ENCODE results near the gene PLEKHH3.

PLEKHH3 gene

GRCh38 chr17:42676424-42677011, at the start of gene PLEKHH3:
Gene PLEKHH3 (minus strand): TSS chr17:42676994. CDS start chr17:42676563, 431 bp downstream.
- no peak for DNase-seq

DNA sequence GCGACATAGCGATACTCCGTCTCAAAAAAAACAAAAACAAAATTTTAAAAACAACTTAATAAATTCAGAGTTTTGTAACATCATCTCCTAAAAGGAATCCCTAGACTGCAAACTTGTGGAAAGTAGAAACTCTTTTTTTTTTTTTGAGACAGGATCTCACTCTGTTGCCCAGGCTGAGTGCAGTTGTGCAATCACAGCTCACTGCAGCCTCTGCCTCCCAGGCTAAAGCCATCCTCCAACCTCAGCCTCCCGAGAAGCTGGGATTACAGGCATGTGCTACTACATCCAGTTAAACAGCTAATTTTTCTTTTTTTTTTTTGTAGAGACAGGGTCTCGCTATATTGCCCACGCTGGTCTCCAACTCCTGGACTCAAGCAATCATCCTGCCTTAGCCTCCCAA, 48.3 kb upstream of the PLEKHH3 start:
- DNase-seq, result no peak

GRCh38 chr17:42723636-42724035, 46.8 kb upstream of the PLEKHH3 start:
- DNase-seq, result no peak

DNA sequence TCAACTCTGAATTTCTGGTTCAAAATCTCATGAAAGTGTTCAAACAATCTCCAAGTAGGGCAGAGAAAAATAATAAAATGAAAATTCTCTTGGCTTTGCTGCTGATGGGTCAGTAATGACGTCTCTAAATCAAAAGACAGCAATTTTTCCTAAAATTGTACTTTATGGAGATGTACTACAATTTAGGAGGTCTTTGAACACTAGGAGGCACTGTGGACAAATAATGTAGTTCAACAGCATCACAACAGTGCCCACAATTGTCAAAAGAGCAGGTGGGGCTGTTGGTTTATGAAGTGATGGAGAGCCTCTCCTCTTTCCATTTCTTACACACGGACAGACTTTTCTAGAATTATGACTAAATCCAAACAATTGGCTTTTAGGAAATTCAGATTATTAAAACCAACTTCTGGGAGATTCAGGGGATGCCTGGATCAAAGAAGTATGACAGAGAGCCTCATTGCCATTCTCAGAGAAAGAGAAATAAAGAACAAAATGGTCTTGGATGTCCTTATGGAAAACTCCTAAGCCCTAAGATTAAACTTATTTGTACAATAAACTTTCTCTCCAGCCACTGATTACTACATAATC, 44.3 kb upstream of the PLEKHH3 start:
- DNase-seq, result peak; percentile 78

DNA sequence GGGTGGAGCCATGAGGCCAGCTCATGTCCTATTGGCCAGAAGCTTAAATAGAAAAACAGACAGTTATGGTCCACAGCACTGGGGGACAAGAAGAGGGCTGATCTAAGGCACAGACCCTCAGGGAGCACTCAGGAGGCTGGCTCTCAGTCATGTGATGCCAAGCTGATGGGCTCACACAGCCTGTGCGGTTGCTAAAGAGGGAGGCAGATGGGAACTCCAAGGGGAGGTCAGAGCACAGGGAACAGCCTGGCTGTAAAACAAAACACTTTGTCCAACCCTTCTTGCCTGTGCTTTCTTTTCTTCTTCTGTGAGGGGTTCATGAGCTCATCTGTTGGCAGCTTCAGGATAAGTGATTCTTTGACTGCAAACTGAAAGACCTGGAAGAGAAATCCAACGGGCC, 32.8 kb upstream of the PLEKHH3 start:
- no peak for DNase-seq

- DNase-seq, result no peak
Measured at GRCh38 chr17:42708588-42708987, 31.8 kb upstream of the PLEKHH3 start.

DNA sequence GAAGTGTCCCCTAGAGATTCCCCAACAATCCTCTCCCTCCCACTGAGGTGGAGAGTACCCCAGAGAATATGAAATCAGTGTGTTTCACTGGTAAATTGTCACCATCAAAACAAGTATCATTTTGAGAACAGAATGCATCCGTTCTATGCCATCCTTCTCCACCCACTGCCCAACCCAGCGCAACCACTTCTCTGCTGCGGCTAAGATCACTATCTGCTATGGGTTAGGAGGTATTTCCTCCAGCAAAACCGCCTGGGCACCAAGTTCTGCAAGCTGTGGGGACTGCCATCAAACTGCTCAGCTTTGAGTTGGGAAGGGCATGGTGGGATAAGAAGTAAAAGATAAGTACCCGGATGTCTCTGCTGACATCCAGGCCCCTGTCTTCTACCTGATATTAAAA, 29.9 kb upstream of the PLEKHH3 start:
- DNase-seq, result no peak

DNA sequence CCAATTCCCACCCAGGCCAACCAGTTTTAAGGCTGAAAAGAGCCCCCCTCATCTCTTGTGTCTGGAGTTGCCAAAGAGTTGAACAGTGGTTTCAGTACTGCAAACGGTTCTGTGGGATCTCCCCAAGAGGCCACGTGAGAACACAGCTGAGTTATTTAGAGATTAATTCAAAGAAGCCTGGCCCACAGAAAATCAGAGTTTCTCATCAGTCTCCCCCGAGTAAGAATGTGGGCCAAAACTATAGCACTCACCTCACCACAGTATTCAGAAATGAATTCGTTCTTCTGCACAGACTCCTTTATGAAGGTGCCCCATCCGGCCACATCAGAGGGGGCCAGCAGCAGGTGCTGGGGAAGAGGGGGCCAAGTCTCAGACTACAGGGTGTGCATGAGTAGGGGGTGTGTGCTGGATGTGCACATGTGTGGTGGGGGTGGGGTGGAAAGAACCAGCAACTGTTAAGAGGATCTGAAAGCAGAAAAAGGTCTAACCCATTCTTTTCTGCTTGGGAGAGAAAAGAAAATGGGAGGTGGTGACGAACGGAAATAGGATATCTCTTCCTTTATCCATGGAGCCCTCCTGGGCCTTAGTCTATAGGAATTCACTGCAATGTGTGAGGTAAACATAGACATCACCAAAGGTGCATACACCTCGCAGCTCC, 28.2 kb upstream of the PLEKHH3 start:
- DNase-seq, result no peak

DNA sequence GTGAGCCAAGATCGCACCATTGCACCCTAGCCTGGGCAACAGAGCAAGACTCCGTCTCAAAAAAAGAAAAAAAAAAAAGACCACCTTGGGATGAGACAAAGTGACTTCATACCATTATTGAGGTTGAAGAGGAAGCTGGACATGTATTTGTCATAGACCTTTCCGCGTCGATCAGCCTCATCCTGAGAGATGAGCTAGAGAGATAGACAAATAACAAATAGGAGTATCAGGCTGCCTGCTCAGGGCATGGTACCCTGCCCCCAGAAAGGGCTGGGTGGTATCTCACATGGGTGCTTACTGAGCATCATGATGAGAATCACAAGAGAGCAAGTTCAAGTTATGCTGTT, 27.7 kb upstream of the PLEKHH3 start:
- no peak for DNase-seq

GRCh38 chr17:42702446-42702845, 25.7 kb upstream of the PLEKHH3 start:
- DNase-seq, result no peak

GRCh38 chr17:42700586-42701289, 23.9 kb upstream of the PLEKHH3 start:
- no peak for DNase-seq

GRCh38 chr17:42699415-42699740, 22.6 kb upstream of the PLEKHH3 start:
- DNase-seq, result no peak

- no peak for DNase-seq
Measured at GRCh38 chr17:42698736-42699414, 22.1 kb upstream of the PLEKHH3 start.

- no peak for DNase-seq
Measured at GRCh38 chr17:42697108-42697811, 20.5 kb upstream of the PLEKHH3 start.

GRCh38 chr17:42695500-42695899, 18.7 kb upstream of the PLEKHH3 start:
- DNase-seq, result no peak

- no peak for DNase-seq
Measured at GRCh38 chr17:42694524-42694923, 17.7 kb upstream of the PLEKHH3 start.

GRCh38 chr17:42692489-42692888, 15.7 kb upstream of the PLEKHH3 start:
- no peak for DNase-seq

- DNase-seq, result no peak
Measured at GRCh38 chr17:42691021-42691545, 14.3 kb upstream of the PLEKHH3 start.

DNA sequence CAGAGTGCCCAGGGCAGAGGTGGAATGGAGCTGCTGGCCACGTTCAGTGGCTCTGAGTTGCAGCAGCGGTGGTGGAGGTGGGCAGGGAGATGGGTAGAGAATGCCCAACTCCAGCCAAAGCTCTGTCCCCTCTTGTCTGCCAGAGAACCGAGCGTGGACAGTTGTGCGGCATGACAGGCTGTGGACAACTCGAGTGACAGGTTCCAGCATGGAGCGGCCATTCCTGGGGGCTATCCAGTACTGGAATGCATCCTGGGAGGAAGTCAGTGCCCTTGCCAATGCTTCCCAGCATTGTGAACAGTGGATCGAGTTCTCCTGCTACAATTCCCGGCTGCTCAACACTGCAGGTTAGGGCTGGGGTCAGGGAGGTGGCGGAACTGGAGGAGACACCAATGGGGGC, 13.8 kb upstream of the PLEKHH3 start:
- no peak for DNase-seq

DNA sequence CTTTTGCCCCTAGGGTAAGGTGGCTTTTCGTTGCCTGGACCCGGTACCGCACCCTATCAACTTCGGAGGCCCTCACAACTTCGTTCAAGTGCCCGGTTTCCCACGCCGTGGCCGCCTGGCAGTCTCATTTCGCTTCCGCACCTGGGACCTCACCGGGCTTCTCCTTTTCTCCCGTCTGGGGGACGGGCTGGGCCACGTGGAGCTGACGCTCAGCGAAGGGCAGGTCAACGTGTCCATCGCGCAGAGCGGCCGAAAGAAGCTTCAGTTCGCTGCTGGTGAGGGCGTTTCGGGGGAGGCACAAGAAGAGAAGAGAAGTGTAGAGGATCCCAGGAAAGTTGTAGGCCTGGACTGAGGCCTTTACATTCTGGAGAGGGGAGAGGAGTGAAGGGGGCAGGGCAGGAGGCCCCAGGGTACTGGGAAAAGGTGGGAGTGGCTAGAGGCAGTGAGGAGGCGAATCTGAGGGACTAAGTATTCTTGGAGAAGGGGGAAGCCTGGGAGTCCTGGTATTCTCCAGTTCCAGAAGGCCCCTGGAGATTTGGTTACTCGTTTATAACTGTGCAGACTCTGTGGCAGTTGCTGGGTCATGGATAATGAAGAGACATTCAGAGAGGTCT, 11.0 kb upstream of the PLEKHH3 start:
- DNase-seq, result no peak

- DNase-seq, result no peak
Measured at GRCh38 chr17:42686520-42687128, 9.8 kb upstream of the PLEKHH3 start.

GRCh38 chr17:42685831-42686230, 9.0 kb upstream of the PLEKHH3 start:
- no peak for DNase-seq

Data from inflammatory macrophage treated with lipopolysaccharide for 4 hours (primary cell).